ENCODE measurements around the gene SAMD4A.

SAMD4A gene

GRCh38 chr14:54768501-54769129 is 201.7 kb downstream of the SAMD4A start:
- peaks cover 24% of the 10 kb centered on the region for H3K4me1 Mint-ChIP-seq
- H3K9me3 Mint-ChIP-seq = no peaks in the 10 kb centered on the region
- H3K27ac Mint-ChIP-seq = no peak overlapping the region
- TF ChIP-seq, protein P1, sequence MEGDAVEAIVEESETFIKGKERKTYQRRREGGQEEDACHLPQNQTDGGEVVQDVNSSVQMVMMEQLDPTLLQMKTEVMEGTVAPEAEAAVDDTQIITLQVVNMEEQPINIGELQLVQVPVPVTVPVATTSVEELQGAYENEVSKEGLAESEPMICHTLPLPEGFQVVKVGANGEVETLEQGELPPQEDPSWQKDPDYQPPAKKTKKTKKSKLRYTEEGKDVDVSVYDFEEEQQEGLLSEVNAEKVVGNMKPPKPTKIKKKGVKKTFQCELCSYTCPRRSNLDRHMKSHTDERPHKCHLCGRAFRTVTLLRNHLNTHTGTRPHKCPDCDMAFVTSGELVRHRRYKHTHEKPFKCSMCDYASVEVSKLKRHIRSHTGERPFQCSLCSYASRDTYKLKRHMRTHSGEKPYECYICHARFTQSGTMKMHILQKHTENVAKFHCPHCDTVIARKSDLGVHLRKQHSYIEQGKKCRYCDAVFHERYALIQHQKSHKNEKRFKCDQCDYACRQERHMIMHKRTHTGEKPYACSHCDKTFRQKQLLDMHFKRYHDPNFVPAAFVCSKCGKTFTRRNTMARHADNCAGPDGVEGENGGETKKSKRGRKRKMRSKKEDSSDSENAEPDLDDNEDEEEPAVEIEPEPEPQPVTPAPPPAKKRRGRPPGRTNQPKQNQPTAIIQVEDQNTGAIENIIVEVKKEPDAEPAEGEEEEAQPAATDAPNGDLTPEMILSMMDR (IDR thresholded peaks at IDR 0.05; ENCODE audit: unreplicated experiment in 3 of 3) = no peak
- H3K27me3 Mint-ChIP-seq (ENCODE audit: low read depth) = no peaks in the 10 kb centered on the region
- H3K4me3 Mint-ChIP-seq = no peak overlapping the region
- H3K36me3 Mint-ChIP-seq (ENCODE audit: low read depth) = peaks cover 12% of the 10 kb centered on the region

- H3K27me3 Mint-ChIP-seq (ENCODE audit: low read depth) = no peaks in the 10 kb centered on the region
- peaks cover 29% of the 10 kb centered on the region for H3K4me1 Mint-ChIP-seq
- TF ChIP-seq, protein P1 (IDR thresholded peaks at IDR 0.05; ENCODE audit: unreplicated experiment in 3 of 3) = no peak
Measured at GRCh38 chr14:54769951-54770863, 203.3 kb downstream of the SAMD4A start.

GRCh38 chr14:54771411-54772027 is 204.6 kb downstream of the SAMD4A start:
- Mint-ChIP-seq H3K27ac (no peak overlapping the region), H3K27me3 (ENCODE audit: low read depth) (no peaks in the 10 kb centered on the region), H3K36me3 (ENCODE audit: low read depth) (peaks cover 4% of the 10 kb centered on the region), H3K4me1 (peaks cover 33% of the 10 kb centered on the region), H3K4me3 (no peak overlapping the region), H3K9me3 (no peaks in the 10 kb centered on the region)
- TF ChIP-seq, protein P1 (IDR thresholded peaks at IDR 0.05; ENCODE audit: unreplicated experiment in 3 of 3) = no peak

More at GRCh38 chr14:54769951-54770863, 203.3 kb downstream of the SAMD4A start:
- Mint-ChIP-seq H3K27ac (no peak overlapping the region), H3K4me3 (no peak overlapping the region), H3K9me3 (no peaks in the 10 kb centered on the region), H3K36me3 (ENCODE audit: low read depth) (peaks cover 9% of the 10 kb centered on the region)

- H3K27ac Mint-ChIP-seq = peak overlapping the region; percentile 66 to 81 (median 76)
- no peaks in the 10 kb centered on the region for H3K9me3 Mint-ChIP-seq
- H3K36me3 Mint-ChIP-seq (ENCODE audit: low read depth) = peaks cover 9% of the 10 kb centered on the region
- H3K4me1 Mint-ChIP-seq = peaks cover 36% of the 10 kb centered on the region
- TF ChIP-seq, protein P1 (IDR thresholded peaks at IDR 0.05; ENCODE audit: unreplicated experiment in 3 of 3) = no peak
- no peak overlapping the region for H3K4me3 Mint-ChIP-seq
- no peaks in the 10 kb centered on the region for H3K27me3 Mint-ChIP-seq (ENCODE audit: low read depth)
Measured at GRCh38 chr14:54772451-54772881, 205.5 kb downstream of the SAMD4A start.

DNA sequence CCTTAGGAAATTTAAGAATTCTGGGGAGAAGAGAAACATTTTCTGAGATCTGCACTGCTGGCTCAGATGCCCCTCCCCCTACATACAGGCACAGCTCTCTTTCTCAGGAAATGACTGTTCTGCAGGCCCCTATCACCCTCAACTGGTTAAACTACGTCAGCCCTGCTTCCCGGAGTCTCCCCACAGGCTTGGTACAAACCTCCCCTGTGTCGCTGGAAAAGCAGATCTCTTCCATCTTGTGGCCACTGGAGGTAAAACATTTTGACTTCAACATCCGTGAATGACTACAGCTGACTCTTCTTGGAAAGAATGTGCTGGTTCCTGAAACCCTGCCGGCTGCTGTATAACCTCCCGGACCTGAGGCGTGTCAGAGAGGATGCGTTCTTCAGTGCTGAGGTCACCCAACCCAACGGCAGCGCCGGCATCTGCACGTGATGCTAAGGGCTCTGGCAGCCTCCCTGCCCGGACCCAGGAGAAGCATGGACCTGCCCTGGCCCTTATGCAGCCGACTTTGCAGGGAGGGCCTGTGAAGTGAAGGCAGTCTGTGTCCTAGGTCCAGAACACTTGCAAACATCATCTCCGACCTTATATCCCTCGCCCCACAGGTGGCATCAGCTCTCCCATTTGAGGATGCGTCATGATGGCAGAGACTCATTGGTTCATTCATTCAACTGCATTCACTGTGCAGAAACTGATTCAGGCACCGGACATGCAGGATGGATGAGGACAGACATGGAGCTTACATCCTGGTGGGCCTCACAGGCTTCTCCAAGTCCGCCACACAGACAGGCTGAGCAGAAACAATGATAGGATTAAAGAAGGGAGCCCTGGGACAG is 206.5 kb downstream of the SAMD4A start:
- H3K27me3 Mint-ChIP-seq (ENCODE audit: low read depth) = no peaks in the 10 kb centered on the region
- H3K9me3 Mint-ChIP-seq = no peaks in the 10 kb centered on the region
- peak overlapping the region in 1 of 3 experiments; percentile 55 for H3K4me3 Mint-ChIP-seq
- H3K27ac Mint-ChIP-seq = peak overlapping the region; percentile 66 to 81 (median 76)
- H3K36me3 Mint-ChIP-seq (ENCODE audit: low read depth) = peaks cover 9% of the 10 kb centered on the region
- TF ChIP-seq, protein P1 (IDR thresholded peaks at IDR 0.05; ENCODE audit: unreplicated experiment in 3 of 3) = peak; percentile 48 to 60 (median 51)
- H3K4me1 Mint-ChIP-seq = peaks cover 36% of the 10 kb centered on the region
